ENCODE results near the gene DAP. TPM values are rescaled to one million over a fixed set of nuclear protein-coding genes. Genes with fewer than 3 reads are reported as not detected.

DAP gene
- total RNA-seq, 1 experiment from 2014 or later: 47.2 TPM

- H2BK15ac ChIP-seq (ENCODE audit: low read depth, low read length): no peak overlapping the region
- no peak overlapping the region for H3K23ac ChIP-seq (ENCODE audit: insufficient read length, low read depth, low read length)
- no peak overlapping the region for H3T11ph ChIP-seq (ENCODE audit: low read length)
- H3K79me1 ChIP-seq (ENCODE audit: insufficient read depth, low read depth, low read length, poor library complexity, severe bottlenecking): no peaks in the 10 kb centered on the region
- Mint-ChIP-seq H3K27me3 (ENCODE audit: low read depth) (peaks cover 13% of the 10 kb centered on the region), H3K36me3 (ENCODE audit: insufficient read depth in 1 of 3, low read depth in 3 of 3) (peaks cover 0 to 5% (median 0%) of the 10 kb centered on the region in 3 experiments; a peak in 2 of 7 replicates), H3K4me3 (no peak overlapping the region), H3K4me1 (peaks cover 60 to 61% of the 10 kb centered on the region in 2 experiments), H3K9me3 (peaks cover 3 to 5% of the 10 kb centered on the region in 2 experiments; a peak in 3 of 5 replicates), H3K27ac (no peak overlapping the region)
- H2AFZ ChIP-seq (ENCODE audit: low read length): no peak overlapping the region
- no peak overlapping the region for H3K27ac ChIP-seq (ENCODE audit: insufficient read length, low read depth, low read length)
- H3K18ac ChIP-seq (ENCODE audit: insufficient read length, low read depth, low read length): no peak overlapping the region
- H4K5ac ChIP-seq (ENCODE audit: insufficient read length, low read depth, low read length): no peak overlapping the region
- no peak overlapping the region for H3K4ac ChIP-seq (ENCODE audit: low read depth, low read length)
- H3K14ac ChIP-seq (ENCODE audit: insufficient read depth, low read length): no peak overlapping the region
- peaks cover 5% of the 10 kb centered on the region for H3K23me2 ChIP-seq (ENCODE audit: insufficient read length, low read depth, low read length, poor library complexity, severe bottlenecking)
- H3K4me1 ChIP-seq (ENCODE audit: insufficient read depth, low read length): peaks cover 19% of the 10 kb centered on the region; the same call in 1 of the 2 replicates
- H4K91ac ChIP-seq (ENCODE audit: insufficient read length, low read depth, low read length): no peak overlapping the region
- TF ChIP-seq, protein P1, sequence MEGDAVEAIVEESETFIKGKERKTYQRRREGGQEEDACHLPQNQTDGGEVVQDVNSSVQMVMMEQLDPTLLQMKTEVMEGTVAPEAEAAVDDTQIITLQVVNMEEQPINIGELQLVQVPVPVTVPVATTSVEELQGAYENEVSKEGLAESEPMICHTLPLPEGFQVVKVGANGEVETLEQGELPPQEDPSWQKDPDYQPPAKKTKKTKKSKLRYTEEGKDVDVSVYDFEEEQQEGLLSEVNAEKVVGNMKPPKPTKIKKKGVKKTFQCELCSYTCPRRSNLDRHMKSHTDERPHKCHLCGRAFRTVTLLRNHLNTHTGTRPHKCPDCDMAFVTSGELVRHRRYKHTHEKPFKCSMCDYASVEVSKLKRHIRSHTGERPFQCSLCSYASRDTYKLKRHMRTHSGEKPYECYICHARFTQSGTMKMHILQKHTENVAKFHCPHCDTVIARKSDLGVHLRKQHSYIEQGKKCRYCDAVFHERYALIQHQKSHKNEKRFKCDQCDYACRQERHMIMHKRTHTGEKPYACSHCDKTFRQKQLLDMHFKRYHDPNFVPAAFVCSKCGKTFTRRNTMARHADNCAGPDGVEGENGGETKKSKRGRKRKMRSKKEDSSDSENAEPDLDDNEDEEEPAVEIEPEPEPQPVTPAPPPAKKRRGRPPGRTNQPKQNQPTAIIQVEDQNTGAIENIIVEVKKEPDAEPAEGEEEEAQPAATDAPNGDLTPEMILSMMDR (conservative IDR thresholded peaks at IDR 0.05): no peak
- H2BK120ac ChIP-seq (ENCODE audit: low read depth, low read length, poor library complexity, severe bottlenecking): no peak overlapping the region
- H3K56ac ChIP-seq (ENCODE audit: insufficient read length, low read depth, low read length): no peak overlapping the region
- H4K8ac ChIP-seq (replicated peaks; ENCODE audit: insufficient read length, low read depth, low read length): no peak overlapping the region
- no peaks in the 10 kb centered on the region for H4K20me1 ChIP-seq (ENCODE audit: control insufficient read depth, insufficient read depth, insufficient read length)
- H3K9me3 ChIP-seq (ENCODE audit: control insufficient read depth, low read depth, low read length): no peaks in the 10 kb centered on the region
- WGBS (ENCODE audit: extremely low coverage, insufficient read length, low lambda C conversion rate): no CpG with 5 or more reads among the region's 2 CpGs
- no peak overlapping the region for H2BK20ac ChIP-seq (ENCODE audit: low read depth, low read length, poor library complexity, severe bottlenecking)
- H3K9ac ChIP-seq (ENCODE audit: extremely low read depth, insufficient read length, low read length): no peak overlapping the region
- no peak for DNase-seq
- H3K79me2 ChIP-seq (ENCODE audit: insufficient read depth, low read length): peaks cover 3% of the 10 kb centered on the region; the same call in 1 of the 2 replicates
- no peaks in the 10 kb centered on the region for H3K27me3 ChIP-seq (ENCODE audit: insufficient read depth, low read length)
- no peak overlapping the region for H3K4me2 ChIP-seq (ENCODE audit: insufficient read depth, insufficient read length, low read length)
- H2AK5ac ChIP-seq (ENCODE audit: insufficient read length, low read length): no peak overlapping the region
- no peak overlapping the region for H2BK5ac ChIP-seq (ENCODE audit: insufficient read length, low read length)
- no peak overlapping the region for H2BK12ac ChIP-seq (ENCODE audit: insufficient read length, low read depth, low read length)
Observed at GRCh38 chr5:10634562-10634961, 126.5 kb downstream of the DAP start.

All from H9 (cell line).